HG03575 (cell line): Measurements from ENCODE around the gene RMDN2.

Source experiments
- ATAC-seq: cut with Tn5 transposase; IDR thresholded peaks from one replicate; pipeline ENCODE4 v1.9.1; 2021; ENCODE audit not compliant: unreplicated experiment, insufficient number of reproducible peaks, low FRiP score; ENCODE audit errors: extremely low read depth

The RMDN2 gene

GRCh38 chr2:38029512-38029911, 104.4 kb downstream of the RMDN2 start:
- no peak for ATAC-seq

- ATAC-seq = no peak
These were observed 105.7 kb downstream of the RMDN2 start for GRCh38 chr2:38030635-38031355.

- ATAC-seq = no peak
These were observed 107.9 kb downstream of the RMDN2 start for GRCh38 chr2:38032946-38033345.

GRCh38 chr2:38033646-38034045, 108.6 kb downstream of the RMDN2 start:
- no peak for ATAC-seq

GRCh38 chr2:38035968-38036367, 110.9 kb downstream of the RMDN2 start:
- no peak for ATAC-seq

GRCh38 chr2:38037325-38037724, 112.2 kb downstream of the RMDN2 start:
- no peak for ATAC-seq

GRCh38 chr2:38037757-38038621, 112.9 kb downstream of the RMDN2 start:
- no peak for ATAC-seq

- ATAC-seq = no peak
These were observed 113.6 kb downstream of the RMDN2 start for GRCh38 chr2:38038682-38039081.

- no peak for ATAC-seq
These were observed 114.2 kb downstream of the RMDN2 start for GRCh38 chr2:38039121-38039910.

- ATAC-seq = no peak
These were observed 120.7 kb downstream of the RMDN2 start for GRCh38 chr2:38045811-38046210.

GRCh38 chr2:38056216-38056615, 131.1 kb downstream of the RMDN2 start:
- no peak for ATAC-seq

GRCh38 chr2:38057651-38058410, 132.7 kb downstream of the RMDN2 start:
- ATAC-seq = no peak

GRCh38 chr2:38060236-38061018, 135.3 kb downstream of the RMDN2 start:
- no peak for ATAC-seq

GRCh38 chr2:38064801-38065501, 139.9 kb downstream of the RMDN2 start:
- ATAC-seq = no peak

- ATAC-seq = no peak
These were observed 140.5 kb downstream of the RMDN2 start for GRCh38 chr2:38065502-38066135.

- ATAC-seq = no peak
These were observed 141.5 kb downstream of the RMDN2 start for GRCh38 chr2:38066421-38067115.
